Activated T-cell treated with anti-CD3 and anti-CD28 coated beads, Interleukin-2, amount 50 U/mL, for 48 hours (primary cell): ENCODE data around the gene DAPL1.

Experiments used
- DNase-seq, 2 experiments: peaks; one replicate each; pipeline ENCODE4 v3.0.0-alpha.2; 2020

DAPL1 gene

GRCh38 chr2:158778243-158778642, 16.9 kb upstream of the DAPL1 start:
- DNase-seq = no peak

- no peak for DNase-seq
These were observed 15.5 kb upstream of the DAPL1 start for GRCh38 chr2:158779621-158780020.

DNA sequence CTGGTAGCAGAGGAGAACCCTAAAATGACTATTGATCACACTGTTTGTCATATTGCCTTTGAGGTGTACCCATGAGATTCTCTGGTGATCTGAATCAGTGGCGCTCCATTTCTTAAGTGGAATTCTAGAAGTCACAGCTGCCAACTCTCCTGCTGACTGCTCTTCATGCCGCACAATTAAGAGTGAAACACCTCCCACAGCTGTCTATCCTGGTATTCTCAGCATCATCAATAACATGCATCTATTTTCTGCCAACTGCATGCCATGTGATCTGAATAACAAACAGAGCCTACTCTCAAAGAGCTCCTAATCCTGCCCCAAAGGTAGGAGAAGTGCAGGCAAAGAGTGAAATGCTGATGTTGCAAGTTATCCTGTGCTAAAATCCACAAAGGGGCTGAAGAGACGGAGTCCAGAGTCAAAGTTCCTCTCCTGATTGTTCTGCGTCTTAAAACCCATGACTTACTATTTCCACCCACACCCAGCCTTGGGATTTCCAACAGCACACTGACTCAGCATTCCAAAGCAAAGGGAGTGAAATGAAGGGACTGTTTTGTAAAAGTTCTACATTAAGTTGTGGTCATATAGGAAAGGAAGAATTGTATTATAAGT, 13.7 kb upstream of the DAPL1 start:
- DNase-seq = no peak

DNA sequence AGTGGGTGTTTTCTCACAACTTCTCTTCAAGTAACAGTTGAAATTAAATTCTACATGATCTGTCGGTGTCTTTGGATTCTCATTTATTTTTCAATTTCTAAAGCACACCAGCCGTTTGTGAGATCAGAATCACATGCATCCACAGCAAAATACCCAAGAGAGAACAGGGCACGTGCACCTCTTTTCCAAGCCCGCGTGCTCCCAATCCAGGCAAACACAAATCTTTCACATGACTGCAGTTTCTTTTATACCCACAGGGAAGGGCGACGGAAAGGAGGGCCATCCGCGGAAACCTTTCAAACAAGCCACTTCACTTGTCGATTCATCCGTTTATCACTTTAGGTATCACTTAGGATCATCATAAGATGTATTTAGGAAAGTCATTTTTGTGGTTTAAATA, 13.0 kb upstream of the DAPL1 start:
- DNase-seq = no peak

DNA sequence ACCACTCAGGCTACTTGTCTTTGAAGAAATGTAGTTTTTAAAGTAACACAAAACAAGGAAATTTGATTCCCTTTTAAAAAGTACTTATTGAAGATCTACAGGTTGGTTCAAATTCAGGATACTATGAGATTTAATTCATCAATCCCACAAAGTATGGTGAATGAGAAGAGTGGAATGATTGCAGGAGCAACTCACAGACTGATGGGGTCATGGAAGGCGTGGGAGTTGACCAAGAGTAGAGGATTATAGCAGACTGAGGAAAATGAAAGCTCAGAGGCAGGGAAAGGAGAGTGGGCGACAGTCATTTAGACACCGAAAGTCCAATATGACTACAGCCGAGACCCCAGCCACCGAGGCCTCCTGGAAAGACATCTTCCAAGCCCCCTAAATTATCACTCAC, 12.5 kb upstream of the DAPL1 start:
- DNase-seq = no peak

DNA sequence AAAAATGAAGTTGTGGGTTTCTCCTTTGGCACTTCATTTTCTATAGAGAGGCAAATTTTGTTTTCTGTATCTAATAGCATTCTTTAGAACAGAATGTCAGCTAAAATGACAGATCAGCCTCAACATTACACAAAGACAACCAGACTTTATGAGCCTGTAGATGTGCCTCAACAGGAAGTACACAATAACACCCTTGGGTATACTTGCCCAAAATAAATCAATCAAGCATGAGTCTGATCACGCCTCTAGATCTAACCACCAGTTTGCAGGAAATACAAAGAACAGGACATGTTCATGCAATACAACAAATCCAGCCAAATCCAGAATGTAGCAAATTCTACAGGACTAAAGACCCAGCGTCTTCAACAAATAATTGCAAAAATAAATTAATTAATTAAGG, 11.2 kb upstream of the DAPL1 start:
- no peak for DNase-seq

GRCh38 chr2:158786897-158787296, 8.2 kb upstream of the DAPL1 start:
- DNase-seq = no peak

GRCh38 chr2:158788951-158789350, 6.2 kb upstream of the DAPL1 start:
- DNase-seq = no peak

DNA sequence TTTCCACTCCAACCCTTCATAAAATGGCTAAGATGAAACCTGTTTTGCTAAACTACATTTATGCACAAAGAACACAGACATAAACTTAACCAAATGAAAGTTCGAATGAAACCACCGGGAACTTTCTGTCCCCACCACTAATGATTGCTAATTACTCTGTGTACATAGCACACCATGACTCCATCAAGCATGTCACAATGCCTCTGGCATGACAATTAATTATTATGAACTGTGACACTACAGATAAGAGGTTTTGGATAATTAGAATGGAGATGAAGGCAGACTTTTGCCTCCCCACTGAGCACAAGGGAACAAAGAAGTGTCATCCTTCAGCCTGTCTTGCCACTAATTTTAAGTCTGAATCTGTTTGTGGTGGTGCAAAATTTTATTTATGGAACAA, 1.5 kb downstream of the DAPL1 start:
- no peak for DNase-seq

GRCh38 chr2:158797963-158798700, 3.0 kb downstream of the DAPL1 start:
- no peak for DNase-seq

GRCh38 chr2:158799181-158799580, 4.1 kb downstream of the DAPL1 start:
- no peak for DNase-seq

DNA sequence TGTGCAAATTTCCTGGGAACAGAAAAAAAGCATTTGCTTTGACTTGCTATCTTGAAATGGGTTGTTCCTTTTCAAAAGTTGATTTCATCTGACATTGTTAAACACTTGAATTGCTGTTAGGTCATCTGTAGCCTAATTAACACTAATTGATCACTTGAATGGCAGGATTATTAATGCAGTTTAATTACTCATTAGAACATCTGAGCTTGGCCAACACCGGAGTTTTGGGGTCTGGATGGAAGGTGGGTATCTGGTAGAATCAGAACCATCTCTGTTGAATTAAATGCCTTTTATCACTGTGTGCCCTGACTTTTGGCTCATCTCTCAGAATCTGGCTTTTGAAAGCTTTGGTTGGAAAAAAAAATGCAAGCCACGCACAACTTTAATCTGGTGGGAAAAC, 8.4 kb downstream of the DAPL1 start:
- no peak for DNase-seq

- DNase-seq = no peak
These were observed 10.1 kb downstream of the DAPL1 start for GRCh38 chr2:158805255-158805654.

DNA sequence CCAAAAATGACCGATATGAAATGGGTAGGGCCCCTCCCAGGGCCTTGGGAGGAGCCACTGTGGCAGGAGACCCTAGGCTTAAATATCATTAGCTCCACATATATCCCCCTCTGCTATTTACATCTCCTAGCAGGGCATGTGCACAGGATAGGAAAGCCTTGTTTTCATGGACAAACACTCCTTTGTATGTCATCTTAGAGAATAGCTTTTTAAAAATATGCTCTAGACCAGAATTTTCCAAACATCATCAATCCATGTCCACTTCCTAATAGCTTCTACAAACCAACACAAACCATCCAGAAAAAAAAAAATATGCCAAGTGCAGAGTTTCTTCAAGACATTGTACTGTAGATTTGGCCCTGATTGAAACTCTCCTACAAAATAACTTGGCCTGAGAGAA, 10.8 kb downstream of the DAPL1 start:
- DNase-seq = no peak

DNA sequence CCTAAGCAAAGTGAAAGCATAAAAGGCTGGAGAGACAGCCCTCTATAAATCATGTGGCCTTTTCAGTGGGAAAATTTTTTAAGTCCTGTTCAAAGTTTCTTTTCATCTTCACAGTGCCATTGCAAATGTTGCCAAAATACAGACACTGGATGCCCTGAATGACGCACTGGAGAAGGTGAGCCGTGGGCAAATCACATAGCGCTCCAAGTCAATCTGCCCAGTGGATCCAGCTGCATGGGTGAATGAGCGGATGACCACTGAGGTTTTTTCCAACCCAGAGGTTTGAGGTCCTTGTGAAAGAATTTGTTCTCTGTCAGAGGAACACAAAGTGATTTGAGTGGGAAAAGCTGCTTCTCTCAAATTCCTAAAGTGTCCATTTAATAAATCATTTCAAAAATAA, 11.8 kb downstream of the DAPL1 start:
- DNase-seq = no peak

GRCh38 chr2:158808426-158808825, 13.3 kb downstream of the DAPL1 start:
- DNase-seq = no peak

DNA sequence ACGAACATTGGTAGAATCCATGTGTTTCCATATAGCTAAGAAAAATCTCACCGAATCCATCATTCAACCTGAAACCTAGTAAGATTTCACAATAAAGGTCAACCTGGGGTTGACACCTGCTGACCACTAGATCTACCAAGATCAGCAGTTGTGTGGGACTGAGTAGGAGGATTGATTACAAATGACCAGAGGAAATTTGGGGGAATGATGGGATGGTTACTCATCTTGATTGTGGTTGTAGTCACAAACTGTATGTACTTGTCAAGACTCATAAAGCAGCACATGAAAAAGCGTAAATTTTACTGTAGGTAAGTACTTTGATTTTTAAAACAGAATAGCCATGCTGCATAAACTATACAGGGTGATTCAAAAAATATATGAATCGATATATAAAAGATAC, 14.7 kb downstream of the DAPL1 start:
- no peak for DNase-seq

DNA sequence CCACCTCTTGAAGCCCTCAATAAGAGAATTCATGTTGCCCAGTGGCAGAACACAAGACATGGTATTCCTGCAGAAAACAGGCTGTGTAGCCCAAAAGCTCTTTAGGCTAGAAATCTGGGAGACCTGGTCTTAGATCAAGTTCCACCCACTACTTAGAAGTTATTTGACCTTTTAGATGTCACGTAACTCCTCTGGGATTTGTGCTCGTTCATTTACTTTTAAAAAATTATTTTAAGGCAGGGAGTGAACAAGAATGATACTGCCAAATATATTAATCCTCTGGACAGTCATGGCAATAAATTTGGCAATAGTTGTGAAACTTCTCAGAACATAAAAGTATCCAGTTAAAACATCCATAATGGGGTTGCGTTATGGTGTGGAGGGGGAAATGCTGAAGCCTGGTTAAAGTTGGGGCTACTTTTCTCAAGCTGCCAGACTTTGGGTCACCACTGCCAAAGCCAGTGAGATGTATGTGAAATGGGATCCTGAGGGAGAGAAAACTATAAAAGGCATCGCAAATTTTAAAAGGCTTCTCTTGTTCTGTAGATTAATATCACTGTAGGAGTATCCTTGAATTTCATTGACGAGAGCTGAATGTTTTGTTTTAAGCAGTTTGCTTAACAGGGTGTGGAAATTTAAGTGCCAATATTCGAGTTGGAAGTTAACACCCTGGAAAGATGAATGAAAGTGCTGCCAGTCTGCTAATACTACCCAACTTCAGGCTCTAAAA, 15.8 kb downstream of the DAPL1 start:
- no peak for DNase-seq

DNA sequence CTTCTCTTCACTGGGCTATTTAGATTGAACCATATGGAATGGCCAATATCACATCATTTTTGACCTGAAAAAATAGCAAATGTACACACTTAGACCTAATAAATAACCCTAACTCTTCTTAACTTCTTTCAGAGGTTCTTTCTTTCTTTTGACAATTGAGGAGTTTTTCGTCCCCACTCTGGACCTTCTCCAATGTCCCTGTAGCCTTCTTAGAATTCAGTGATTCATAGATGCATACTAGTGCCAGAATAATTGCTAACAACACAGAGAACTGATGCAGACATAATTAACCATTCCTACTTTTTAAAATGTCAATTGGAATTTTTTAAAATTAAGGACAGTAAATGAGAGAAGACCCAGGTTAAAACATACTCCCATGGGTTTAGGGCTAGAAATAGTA, 20.0 kb downstream of the DAPL1 start:
- DNase-seq = no peak

GRCh38 chr2:158815658-158816057, 20.5 kb downstream of the DAPL1 start:
- DNase-seq = no peak

DNA sequence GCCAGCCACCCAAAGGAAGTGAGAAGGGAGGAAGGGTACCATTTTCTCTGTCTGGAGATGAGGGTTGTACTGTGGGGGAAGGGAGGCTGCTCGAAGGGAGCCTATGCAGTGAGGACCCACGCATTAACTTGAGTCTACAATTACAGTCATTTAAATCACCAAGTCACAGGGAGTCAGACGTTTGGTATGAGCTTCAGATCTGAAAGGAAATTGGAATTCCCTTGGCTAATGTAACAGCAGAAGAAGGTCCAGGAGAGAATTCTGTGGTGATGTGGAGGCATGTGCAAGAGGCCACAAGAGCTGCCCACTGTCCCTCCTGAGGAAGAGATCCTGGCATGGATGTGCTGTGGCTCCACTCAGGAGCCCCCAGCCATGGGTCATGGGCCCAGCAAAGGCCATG, 22.5 kb downstream of the DAPL1 start:
- no peak for DNase-seq

- DNase-seq = no peak
These were observed 23.4 kb downstream of the DAPL1 start for GRCh38 chr2:158818511-158818910.

DNA sequence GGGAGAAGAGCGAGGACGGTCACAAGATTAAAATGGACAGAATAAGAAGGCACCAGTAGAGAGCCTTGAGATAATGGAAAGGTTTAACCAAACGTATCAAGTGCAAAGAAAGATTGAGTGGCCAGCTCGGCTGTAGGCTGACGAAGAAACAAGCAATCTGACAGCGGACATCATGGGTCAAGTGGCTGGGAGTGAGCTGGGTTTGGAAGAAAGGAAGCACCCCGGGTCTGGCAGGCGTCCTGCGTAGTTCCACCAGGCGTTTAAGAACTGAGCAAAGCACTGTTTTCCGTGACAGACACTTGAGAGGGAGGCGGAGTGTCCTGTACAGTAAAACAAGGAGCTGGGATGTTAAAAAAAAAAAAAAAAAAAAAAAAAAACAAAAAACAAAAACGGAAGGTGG, 27.1 kb downstream of the DAPL1 start:
- DNase-seq = no peak

GRCh38 chr2:158823486-158824237, 28.5 kb downstream of the DAPL1 start:
- DNase-seq = no peak
